ENCODE data around the gene SDK1.

The SDK1 gene

DNA sequence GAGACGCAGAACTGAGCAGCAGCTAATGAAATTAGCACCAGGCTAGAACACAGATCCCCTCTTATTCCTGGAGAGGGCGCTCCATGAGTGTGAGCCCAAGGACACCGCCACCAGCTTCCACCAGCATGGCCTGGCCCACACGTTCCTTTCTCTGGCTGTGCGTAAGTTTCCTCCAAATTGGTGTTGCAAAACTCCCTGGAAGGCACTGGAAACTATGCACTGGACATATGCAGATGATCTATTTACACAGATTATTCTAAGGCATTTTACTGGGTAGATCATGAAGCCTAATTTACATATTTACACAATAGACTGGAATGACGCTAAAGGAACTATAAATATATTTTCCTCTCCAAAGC is 925.5 kb downstream of the SDK1 start:
- TF ChIP-seq, protein P1, sequence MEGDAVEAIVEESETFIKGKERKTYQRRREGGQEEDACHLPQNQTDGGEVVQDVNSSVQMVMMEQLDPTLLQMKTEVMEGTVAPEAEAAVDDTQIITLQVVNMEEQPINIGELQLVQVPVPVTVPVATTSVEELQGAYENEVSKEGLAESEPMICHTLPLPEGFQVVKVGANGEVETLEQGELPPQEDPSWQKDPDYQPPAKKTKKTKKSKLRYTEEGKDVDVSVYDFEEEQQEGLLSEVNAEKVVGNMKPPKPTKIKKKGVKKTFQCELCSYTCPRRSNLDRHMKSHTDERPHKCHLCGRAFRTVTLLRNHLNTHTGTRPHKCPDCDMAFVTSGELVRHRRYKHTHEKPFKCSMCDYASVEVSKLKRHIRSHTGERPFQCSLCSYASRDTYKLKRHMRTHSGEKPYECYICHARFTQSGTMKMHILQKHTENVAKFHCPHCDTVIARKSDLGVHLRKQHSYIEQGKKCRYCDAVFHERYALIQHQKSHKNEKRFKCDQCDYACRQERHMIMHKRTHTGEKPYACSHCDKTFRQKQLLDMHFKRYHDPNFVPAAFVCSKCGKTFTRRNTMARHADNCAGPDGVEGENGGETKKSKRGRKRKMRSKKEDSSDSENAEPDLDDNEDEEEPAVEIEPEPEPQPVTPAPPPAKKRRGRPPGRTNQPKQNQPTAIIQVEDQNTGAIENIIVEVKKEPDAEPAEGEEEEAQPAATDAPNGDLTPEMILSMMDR (IDR thresholded peaks at IDR 0.05; ENCODE audit: low read depth, low read length, poor library complexity, severe bottlenecking): no peak
- no peak for TF ChIP-seq EZH2phosphoT487 (IDR thresholded peaks at IDR 0.05; ENCODE audit: borderline replicate concordance, low read length)
- Histone ChIP-seq H3K9me3 (ENCODE audit: control insufficient read depth, insufficient read depth, low read length) (peaks cover 23% of the 10 kb centered on the region; the same call in 1 of the 2 replicates), H3K4me3 (ENCODE audit: low read length) (no peak overlapping the region), H3K4me1 (ENCODE audit: control insufficient read depth, low read length) (no peaks in the 10 kb centered on the region), H3K79me2 (ENCODE audit: control insufficient read depth, low read length) (no peaks in the 10 kb centered on the region), H3F3A (ENCODE audit: control insufficient read depth, insufficient read depth) (no peaks in the 10 kb centered on the region), H4K20me1 (ENCODE audit: control insufficient read depth, insufficient read depth, low read depth, low read length) (no peaks in the 10 kb centered on the region), H3K4me2 (ENCODE audit: low read length) (no peak overlapping the region), H3K9me2 (replicated peaks; ENCODE audit: control insufficient read depth, low read length) (no peaks in the 10 kb centered on the region), H3K27ac (ENCODE audit: low read depth, low read length) (no peak overlapping the region), H3K36me3 (ENCODE audit: control insufficient read depth, low read length) (no peaks in the 10 kb centered on the region), H3K27me3 (ENCODE audit: control insufficient read depth, low read length) (no peaks in the 10 kb centered on the region)

DNA sequence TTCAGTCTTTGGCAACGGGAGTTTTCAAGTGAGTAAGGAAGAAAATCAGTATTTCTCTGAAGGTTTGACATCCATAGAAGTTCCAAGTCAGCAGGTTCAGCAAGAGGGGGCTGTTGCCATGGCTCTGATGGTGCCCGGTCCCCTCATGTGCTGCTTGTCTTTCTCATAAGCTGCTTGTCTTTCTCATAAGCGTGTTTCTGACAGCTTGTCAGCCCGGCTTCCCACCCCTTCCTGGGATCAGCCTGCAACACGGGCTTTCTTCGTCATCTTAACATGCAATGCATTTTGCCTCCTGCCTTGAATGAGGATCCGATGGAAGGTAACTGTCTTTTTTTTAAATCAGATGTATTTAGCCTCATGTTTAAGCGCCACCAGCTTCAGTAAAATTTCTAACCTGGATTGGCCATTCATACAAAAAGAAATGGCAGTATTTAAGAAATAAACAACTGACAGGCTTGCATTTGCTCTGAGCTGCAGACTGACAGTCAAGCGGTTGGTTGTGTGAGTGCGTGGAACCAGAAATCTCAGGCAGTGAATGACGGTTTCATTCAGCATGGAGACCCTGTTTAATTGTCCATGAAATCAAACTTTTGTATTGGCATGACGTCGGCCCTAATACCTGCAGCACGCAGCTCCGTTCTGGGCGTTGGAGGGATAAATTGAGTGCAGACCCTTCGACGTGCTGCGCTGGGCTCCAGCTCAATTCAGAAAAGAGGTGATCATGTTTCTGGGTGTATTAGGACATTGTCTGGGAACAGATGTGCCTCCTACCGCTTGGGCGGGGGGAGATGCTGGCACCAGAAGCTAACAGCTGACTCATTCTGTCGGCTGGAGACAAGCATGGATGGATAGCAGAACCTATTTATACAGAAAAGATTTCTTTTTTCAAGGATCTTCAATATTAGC is 926.3 kb downstream of the SDK1 start:
- Histone ChIP-seq H3F3A (ENCODE audit: control insufficient read depth, insufficient read depth) (no peaks in the 10 kb centered on the region), H3K9me3 (ENCODE audit: control insufficient read depth, insufficient read depth, low read length) (peaks cover 20% of the 10 kb centered on the region; the same call in 1 of the 2 replicates), H3K27me3 (ENCODE audit: control insufficient read depth, low read length) (no peaks in the 10 kb centered on the region), H3K4me3 (ENCODE audit: low read length) (no peak overlapping the region), H3K4me1 (ENCODE audit: control insufficient read depth, low read length) (no peaks in the 10 kb centered on the region), H3K79me2 (ENCODE audit: control insufficient read depth, low read length) (no peaks in the 10 kb centered on the region), H3K27ac (ENCODE audit: low read depth, low read length) (no peak overlapping the region), H3K36me3 (ENCODE audit: control insufficient read depth, low read length) (no peaks in the 10 kb centered on the region), H3K4me2 (ENCODE audit: low read length) (no peak overlapping the region), H4K20me1 (ENCODE audit: control insufficient read depth, insufficient read depth, low read depth, low read length) (no peaks in the 10 kb centered on the region), H3K9me2 (replicated peaks; ENCODE audit: control insufficient read depth, low read length) (no peaks in the 10 kb centered on the region)
- no peak for TF ChIP-seq EZH2phosphoT487 (IDR thresholded peaks at IDR 0.05; ENCODE audit: borderline replicate concordance, low read length)
- TF ChIP-seq, protein P1 (IDR thresholded peaks at IDR 0.05; ENCODE audit: low read depth, low read length, poor library complexity, severe bottlenecking): no peak

DNA sequence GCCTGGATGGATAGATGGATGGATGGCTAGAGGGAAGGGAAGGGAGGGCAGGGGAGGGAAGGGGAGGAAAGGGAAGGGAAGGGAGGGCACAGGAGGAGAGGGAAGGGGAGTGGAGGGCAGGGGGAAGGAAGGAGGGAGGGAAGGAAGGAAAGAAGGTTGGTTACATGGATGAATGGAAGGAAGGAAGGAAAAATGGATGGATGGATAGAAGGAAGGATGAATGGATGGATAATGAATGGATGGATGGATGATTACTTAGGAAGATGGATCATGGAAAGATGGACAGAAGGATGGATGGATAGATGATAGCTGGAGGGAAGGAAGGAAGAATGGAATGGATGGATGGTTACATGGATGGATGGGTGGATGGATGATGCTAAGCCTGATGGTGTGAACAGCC is 929.3 kb downstream of the SDK1 start:
- no peaks in the 10 kb centered on the region for H3K27me3 ChIP-seq (ENCODE audit: control insufficient read depth, low read length)
- H3K27ac ChIP-seq (ENCODE audit: low read depth, low read length): no peak overlapping the region
- H3K4me2 ChIP-seq (ENCODE audit: low read length): no peak overlapping the region
- TF ChIP-seq, protein P1 (IDR thresholded peaks at IDR 0.05; ENCODE audit: low read depth, low read length, poor library complexity, severe bottlenecking): no peak
- TF ChIP-seq EZH2phosphoT487 (IDR thresholded peaks at IDR 0.05; ENCODE audit: borderline replicate concordance, low read length): no peak
- no peak overlapping the region for H3K4me3 ChIP-seq (ENCODE audit: low read length)
- no peaks in the 10 kb centered on the region for H3K79me2 ChIP-seq (ENCODE audit: control insufficient read depth, low read length)
- no peaks in the 10 kb centered on the region for H3F3A ChIP-seq (ENCODE audit: control insufficient read depth, insufficient read depth)
- H3K9me3 ChIP-seq (ENCODE audit: control insufficient read depth, insufficient read depth, low read length): peaks cover 22% of the 10 kb centered on the region; the same call in 1 of the 2 replicates
- H4K20me1 ChIP-seq (ENCODE audit: control insufficient read depth, insufficient read depth, low read depth, low read length): no peaks in the 10 kb centered on the region
- H3K4me1 ChIP-seq (ENCODE audit: control insufficient read depth, low read length): no peaks in the 10 kb centered on the region
- H3K36me3 ChIP-seq (ENCODE audit: control insufficient read depth, low read length): no peaks in the 10 kb centered on the region
- no peaks in the 10 kb centered on the region for H3K9me2 ChIP-seq (replicated peaks; ENCODE audit: control insufficient read depth, low read length)

All from DOHH2 (cell line).